Epithelial cell of prostate (primary cell): Measurements from ENCODE around the gene TGFBR3.

Source experiments
- DNase-seq: peaks from one replicate; pipeline ENCODE4 v3.0.0-alpha.2; 2011; ENCODE audit warnings: low read depth, low spot score
- H3K27ac ChIP-seq: fragments of 450-650 bp; 2 replicates; pipeline ENCODE4 v1.5.1; 2017; ENCODE audit warnings: mild to moderate bottlenecking

TGFBR3 gene

GRCh38 chr1:91704746-91705145 is 181.2 kb downstream of the TGFBR3 start:
- DNase-seq = no peak
- no peak overlapping the region for H3K27ac ChIP-seq

- no peak for DNase-seq
- no peak overlapping the region for H3K27ac ChIP-seq
These were observed 182.9 kb downstream of the TGFBR3 start for GRCh38 chr1:91703095-91703494.

DNA sequence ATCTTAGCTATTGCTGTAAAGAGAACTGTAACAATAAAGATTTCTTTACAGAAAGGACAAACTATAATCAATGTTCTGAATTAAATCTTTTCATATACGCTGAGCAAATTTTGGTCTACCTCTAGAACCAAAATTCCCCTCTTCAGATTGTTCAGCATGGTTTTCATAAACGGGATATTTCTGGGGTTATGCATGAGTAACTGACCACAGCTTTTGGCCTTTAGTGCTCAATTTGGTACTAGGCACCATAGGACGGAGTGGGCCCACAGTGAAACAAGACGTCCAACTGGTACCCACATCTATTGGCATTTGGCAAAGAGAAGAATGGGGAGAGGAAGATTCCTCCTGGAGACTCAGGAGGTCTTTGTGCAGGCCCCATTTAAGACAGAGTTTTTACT is 184.5 kb downstream of the TGFBR3 start:
- H3K27ac ChIP-seq = no peak overlapping the region
- DNase-seq = no peak

DNA sequence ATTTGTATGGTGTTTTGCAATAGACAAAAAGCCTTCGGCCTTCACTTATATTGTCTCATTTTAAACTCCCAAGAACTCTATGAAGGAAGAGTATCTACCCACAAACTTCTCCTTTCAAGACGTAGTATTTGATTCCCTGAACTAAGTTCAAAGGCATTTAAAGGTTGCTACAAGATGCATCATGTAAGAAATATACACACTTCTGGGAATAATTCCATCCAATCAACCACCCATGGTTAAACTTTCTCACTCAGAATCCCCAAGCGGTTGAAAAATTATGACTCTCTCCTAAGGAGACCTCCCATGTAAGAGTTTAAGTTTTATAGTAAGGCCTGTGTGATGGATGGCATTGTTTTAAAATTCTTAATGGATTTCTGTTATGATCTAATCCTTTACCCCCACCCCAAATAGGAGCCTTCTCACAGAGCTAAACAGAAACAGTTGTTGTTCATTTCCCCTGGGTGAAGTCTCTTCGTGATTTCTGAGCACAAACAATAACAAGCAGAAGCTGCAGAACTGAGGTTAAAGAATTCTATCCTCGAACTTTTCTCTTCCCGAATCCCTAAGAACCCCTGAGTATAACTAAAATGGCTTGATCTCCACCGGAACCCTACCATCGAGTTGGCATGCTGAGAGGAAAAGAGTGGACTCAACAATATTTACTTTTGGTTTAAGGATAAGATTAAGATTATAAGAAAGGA is 185.0 kb downstream of the TGFBR3 start:
- no peak for DNase-seq
- H3K27ac ChIP-seq = no peak overlapping the region

DNA sequence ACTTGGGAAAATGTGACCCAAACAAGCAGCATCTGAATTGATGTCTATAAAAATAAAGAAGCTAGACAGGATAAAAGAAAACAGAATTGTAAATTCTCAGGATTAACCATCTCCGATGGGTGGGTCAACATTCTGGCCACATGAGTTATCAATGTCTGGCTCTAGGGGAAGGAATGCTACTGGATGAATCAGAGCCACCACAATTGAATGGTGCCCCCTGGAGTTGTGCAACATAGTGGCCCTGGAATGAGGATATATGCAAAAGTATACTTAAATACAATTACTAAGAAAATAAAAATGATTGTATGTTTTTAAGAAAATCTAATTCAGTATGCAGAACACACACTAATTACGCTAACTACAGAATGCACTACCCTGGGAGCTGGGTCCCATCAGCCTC is 185.6 kb downstream of the TGFBR3 start:
- H3K27ac ChIP-seq = no peak overlapping the region
- DNase-seq = no peak

DNA sequence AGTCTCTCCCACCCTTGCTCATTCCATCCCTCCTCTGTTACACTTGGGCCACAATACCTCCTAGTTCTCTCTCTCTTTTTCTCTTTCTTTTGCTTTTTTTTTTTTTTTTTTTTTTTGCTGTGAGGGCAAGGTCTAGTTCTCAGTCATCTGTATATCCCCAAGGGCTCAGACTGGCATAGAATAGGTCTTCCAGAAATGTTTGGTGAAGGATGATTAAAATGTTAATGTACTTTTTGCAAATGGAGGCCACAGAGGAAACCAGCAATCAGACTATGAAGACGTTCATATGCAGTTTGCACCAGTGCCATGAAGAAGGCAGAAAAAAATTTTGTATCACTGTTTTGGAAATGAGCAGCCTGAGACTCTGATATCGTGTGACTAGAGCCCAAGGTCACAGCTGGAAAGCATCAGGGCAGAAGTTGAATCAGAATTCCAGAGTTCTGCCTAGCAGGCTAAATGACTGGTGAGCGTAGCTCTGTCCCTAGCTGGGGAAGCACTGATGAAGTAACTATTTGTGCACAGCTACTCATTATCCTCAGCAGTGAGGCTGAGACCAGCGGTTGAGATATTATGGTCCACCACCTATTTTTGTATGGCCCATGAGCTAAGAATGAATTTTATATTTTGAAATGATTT is 186.5 kb downstream of the TGFBR3 start:
- no peak overlapping the region for H3K27ac ChIP-seq
- DNase-seq = no peak

- no peak overlapping the region for H3K27ac ChIP-seq
- DNase-seq = no peak
These were observed 188.1 kb downstream of the TGFBR3 start for GRCh38 chr1:91697861-91698260.

DNA sequence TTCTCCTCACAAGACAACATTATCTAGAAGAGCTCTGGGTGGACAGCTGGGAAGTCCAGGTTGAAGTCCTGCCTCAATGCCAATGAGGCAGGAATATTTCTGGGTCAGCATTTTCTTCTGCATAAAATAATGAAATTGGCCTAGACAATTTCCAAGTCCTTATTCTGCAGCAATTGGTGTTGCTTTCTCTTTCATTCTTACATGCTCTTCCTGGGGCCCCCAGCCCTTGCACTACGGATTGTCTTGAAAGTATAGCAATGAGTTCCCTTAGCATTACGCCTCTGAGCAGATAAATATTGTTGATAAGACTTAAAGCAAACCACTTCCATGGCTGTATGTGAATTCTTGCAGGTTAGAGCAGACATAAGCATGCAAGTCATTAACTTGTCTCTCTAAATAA is 188.5 kb downstream of the TGFBR3 start:
- DNase-seq = no peak
- no peak overlapping the region for H3K27ac ChIP-seq

DNA sequence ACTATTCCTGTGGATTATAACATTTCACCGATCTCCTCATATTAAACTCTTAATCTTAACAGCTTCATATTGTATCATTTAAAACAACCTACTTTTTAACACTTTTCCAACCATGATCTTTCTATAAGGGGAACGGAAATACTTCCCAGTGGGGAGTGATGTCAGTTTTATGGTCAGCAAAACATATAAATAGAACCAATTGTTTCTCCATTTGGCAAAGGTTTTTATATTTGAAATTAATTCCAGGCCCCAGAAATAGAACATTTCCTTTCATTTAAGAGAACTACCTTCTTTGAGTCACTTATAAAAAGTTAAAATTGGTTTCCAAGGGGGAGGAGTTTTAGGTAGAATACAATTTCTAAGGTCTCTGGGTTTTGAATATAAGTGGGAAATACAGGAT is 189.6 kb downstream of the TGFBR3 start:
- H3K27ac ChIP-seq = no peak overlapping the region
- no peak for DNase-seq

GRCh38 chr1:91693557-91693956 is 192.4 kb downstream of the TGFBR3 start:
- H3K27ac ChIP-seq = no peak overlapping the region

DNA sequence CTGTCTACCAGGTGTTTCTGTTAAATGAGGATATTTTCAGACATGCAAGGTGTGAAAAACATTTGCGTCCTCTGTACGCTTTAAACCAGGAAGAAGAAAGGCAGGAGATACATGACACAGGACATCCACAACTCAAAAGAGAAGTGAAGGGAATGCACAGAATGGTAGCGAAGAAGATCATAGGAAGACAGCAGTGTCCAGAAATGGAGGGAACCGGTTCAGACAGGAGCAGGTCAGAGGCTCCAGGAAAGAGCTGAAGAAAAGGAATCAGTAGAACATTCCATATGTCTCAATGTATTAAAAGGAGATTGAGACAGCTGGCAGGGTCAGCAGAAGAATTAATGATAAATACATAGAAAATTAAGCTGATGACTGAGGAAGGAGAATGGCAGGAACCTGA is 194.4 kb downstream of the TGFBR3 start:
- no peak overlapping the region for H3K27ac ChIP-seq
- no peak for DNase-seq

More at GRCh38 chr1:91693557-91693956, 192.4 kb downstream of the TGFBR3 start:
- no peak for DNase-seq

DNA sequence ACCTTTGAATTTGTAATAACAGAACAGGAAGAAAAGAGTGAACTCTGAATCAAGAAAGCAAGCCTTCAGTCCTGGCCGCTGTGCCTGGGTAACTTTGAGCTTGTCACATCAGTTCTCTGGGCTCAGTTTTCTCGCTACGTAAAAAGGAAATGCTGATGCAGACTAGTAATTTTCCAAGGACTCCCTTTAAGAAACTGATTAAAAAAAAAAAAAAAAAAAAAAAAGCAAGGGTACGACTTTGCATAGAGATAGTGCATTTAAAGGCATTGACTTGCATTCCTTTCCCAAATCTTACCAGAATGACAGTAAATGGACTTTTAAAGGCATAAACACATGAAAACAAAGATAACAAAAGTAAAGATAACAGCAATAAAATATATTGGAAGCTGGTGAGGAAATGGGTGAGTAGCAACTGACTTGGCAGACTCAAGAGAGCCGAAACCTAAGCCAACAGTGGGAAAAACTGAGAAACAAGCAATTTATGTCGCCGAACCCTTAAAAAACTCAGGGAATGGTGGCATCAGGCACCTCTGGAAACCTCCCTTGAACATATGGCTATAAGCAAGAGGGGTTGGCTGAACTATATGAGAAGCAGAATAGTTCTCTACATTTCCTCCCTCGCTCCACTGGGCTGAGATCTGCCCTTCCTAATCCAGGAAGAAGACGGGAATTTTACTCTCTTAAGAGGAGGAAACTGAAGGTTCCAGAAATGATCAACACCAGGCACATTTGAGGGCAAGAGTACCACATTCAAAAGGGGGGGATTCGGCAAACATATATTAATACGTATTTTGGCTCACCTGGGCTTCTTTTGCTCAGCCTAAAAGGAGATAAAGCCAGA is 196.1 kb downstream of the TGFBR3 start:
- H3K27ac ChIP-seq = no peak overlapping the region
- no peak for DNase-seq

GRCh38 chr1:91687452-91687851 is 198.5 kb downstream of the TGFBR3 start:
- no peak overlapping the region for H3K27ac ChIP-seq

GRCh38 chr1:91685994-91686393 is 200.0 kb downstream of the TGFBR3 start:
- no peak overlapping the region for H3K27ac ChIP-seq
- DNase-seq = no peak

More at GRCh38 chr1:91687452-91687851, 198.5 kb downstream of the TGFBR3 start:
- no peak for DNase-seq

- H3K27ac ChIP-seq = no peak overlapping the region
- DNase-seq = no peak
These were observed 201.3 kb downstream of the TGFBR3 start for GRCh38 chr1:91684481-91685196.

- no peak for DNase-seq
- no peak overlapping the region for H3K27ac ChIP-seq
These were observed 202.4 kb downstream of the TGFBR3 start for GRCh38 chr1:91683598-91683951.

DNA sequence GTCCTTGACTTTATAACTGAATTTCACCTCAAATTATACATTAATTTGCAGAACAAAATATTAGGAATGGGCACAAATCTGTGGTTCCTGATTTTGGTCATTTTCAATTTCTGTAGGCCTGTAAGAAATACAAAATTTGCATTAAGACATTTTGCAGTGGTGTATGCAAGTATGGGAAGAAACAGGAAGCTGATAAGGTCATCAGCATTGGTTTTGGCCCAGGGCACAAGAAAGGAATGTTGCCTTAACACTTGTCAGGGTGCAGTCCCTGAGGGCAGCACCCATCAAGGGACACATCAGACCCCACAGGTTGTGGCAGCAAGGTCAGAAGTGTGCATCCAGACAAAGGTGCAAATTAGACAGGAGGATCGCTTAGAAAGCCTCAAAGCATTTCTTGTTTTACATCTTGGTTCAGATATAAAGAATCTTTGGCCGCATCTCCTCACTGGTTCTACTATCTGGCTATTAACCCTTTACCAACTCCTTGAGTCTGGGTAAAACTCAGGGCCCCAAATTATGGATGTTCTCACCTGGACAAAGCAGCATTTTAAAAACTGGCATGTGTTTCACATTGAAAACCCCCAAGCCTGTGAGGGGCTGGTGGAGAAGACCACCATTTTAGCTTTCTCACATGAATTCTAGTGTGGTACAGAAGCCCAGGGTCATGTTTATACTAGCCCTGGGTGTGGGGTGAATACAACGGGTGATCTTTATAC is 202.9 kb downstream of the TGFBR3 start:
- H3K27ac ChIP-seq = no peak overlapping the region
- no peak for DNase-seq

DNA sequence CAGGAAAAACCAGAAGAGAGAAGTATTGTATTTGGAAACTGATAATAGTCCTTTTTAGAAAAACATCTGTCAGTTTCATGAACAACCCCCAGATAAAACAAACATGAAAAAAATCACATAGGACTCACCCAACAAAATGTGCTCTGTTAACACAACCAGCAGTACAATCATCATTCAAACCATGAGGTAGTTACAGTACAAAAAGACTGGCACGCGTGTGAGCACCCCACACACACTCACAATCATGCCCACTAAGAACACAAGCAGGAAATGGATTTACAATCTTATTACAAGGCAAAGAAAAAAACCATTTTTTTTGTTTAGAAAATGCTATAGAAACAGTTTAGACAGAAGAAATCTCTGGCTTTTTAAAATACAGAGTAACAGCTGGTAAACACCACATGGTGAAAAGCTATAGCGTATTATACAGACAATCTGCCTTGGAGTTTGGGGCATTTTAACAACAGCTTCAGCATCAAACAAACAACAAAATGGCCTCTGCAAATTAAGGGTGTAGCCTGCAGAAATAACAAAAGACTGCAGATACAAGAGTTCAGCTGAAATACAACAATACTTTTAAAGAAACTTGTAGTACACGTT is 205.3 kb downstream of the TGFBR3 start:
- no peak for DNase-seq
- H3K27ac ChIP-seq = no peak overlapping the region

- DNase-seq = no peak
- H3K27ac ChIP-seq = no peak overlapping the region
These were observed 206.5 kb downstream of the TGFBR3 start for GRCh38 chr1:91679446-91679845.

GRCh38 chr1:91676030-91676429 is 209.9 kb downstream of the TGFBR3 start:
- DNase-seq = no peak
- H3K27ac ChIP-seq = no peak overlapping the region
